Activated naive CD8-positive, alpha-beta T cell treated with anti-CD3 and anti-CD28 coated beads, Interleukin-2, amount 10 ng/mL, durations not matched to agents 7 days and 5 days (primary cell): ENCODE measurements around the gene GLTPD2. TPM values are rescaled to one million over a fixed set of nuclear protein-coding genes. Genes with fewer than 3 reads are reported as not detected.

Source experiments
- ATAC-seq: fragments of 150-1000 bp; cut with Tn5 transposase; one replicate; pipeline ENCODE4 v1.10.0; 2021; ENCODE audit warnings: low read depth, moderate library complexity
- POLR2A ChIA-PET: fragments of 350-600 bp; sonication (Branson Sonifier 250); formaldehyde crosslinking; loops from one replicate; lab custom pipeline; 2021; ENCODE audit warnings: antibody characterized with exemption; lab: Charles Lee
- DNase-seq: peaks from one replicate; pipeline ENCODE4 v3.0.0; 2021
- H3K27ac Mint-ChIP-seq: one replicate; pipeline ENCODE4 v1.8.0; 2022; ENCODE audit warnings: mild to moderate bottlenecking, mixed read lengths
- H3K27me3 Mint-ChIP-seq: one replicate; pipeline ENCODE4 v1.8.0; 2022; ENCODE audit warnings: mild to moderate bottlenecking, moderate library complexity, mixed read lengths
- H3K36me3 Mint-ChIP-seq: one replicate; pipeline ENCODE4 v1.8.0; 2021; ENCODE audit warnings: mild to moderate bottlenecking, mixed read lengths
- H3K4me1 Mint-ChIP-seq: one replicate; pipeline ENCODE4 v1.8.0; 2021; ENCODE audit warnings: mixed read lengths
- H3K4me3 Mint-ChIP-seq: one replicate; pipeline ENCODE4 v1.8.0; 2022; ENCODE audit warnings: mild to moderate bottlenecking, moderate library complexity, mixed read lengths
- H3K9me3 Mint-ChIP-seq: one replicate; pipeline ENCODE4 v1.8.0; 2021; ENCODE audit warnings: mixed read lengths
- total RNA-seq, 2 experiments: library from RNA; stranded (reverse); gene quantifications; one replicate each; pipeline ENCODE4 v1.2.3, GENCODE V29; 2021

GLTPD2 gene
- total RNA-seq, 2 experiments from 2014 or later, result not detected

- H3K4me1 Mint-ChIP-seq, result peaks cover 12% of the 10 kb centered on the region
- ATAC-seq (no peak), DNase-seq (no peak)
- peak overlapping the region; percentile 78 for H3K4me3 Mint-ChIP-seq
- H3K36me3 Mint-ChIP-seq, result peaks cover 9% of the 10 kb centered on the region
- H3K27me3 Mint-ChIP-seq, result no peaks in the 10 kb centered on the region
- POLR2A ChIA-PET, result interaction anchor here (0.6 to 2.7 kb wide), 7 partner anchors 10 to 104 kb away, joined by 3 to 20 read pairs (median 7); partner anchors contain the start of genes C17orf107, GLTPD2 and PSMB6
- no peaks in the 10 kb centered on the region for H3K9me3 Mint-ChIP-seq
- H3K27ac Mint-ChIP-seq, result peak overlapping the region; percentile 25
These were observed 17.7 kb downstream of the GLTPD2 start for GRCh38 chr17:4806456-4806776.

GRCh38 chr17:4806777-4807604 lies 18.2 kb downstream of the GLTPD2 start, which contains the start of gene PLD2:
TSS of gene PLD2 (plus strand) at chr17:4807152. CDS start at chr17:4807773, 621 bp downstream.
- peak; percentile 97 for ATAC-seq
- Mint-ChIP-seq H3K27me3 (no peaks in the 10 kb centered on the region), H3K4me3 (peak within 1 kb of the TSS; percentile 81), H3K4me1 (peaks cover 12% of the 10 kb centered on the region), H3K36me3 (peaks cover 9% of the 10 kb centered on the region), H3K27ac (peak within 1 kb of the TSS; percentile 61), H3K9me3 (no peaks in the 10 kb centered on the region)
- peak; percentile 92 for DNase-seq
- POLR2A ChIA-PET, result interaction anchor here (0.6 to 2.7 kb wide), 10 partner anchors 11 to 104 kb away, joined by 3 to 20 read pairs (median 4); partner anchors contain the start of genes ARRB2, C17orf107, GLTPD2 and MINK1

GRCh38 chr17:4807605-4808377 lies 19.0 kb downstream of the GLTPD2 start:
- Mint-ChIP-seq H3K27me3 (no peaks in the 10 kb centered on the region), H3K27ac (peak overlapping the region; percentile 61), H3K4me1 (peaks cover 12% of the 10 kb centered on the region), H3K4me3 (peak overlapping the region; percentile 81), H3K36me3 (peaks cover 9% of the 10 kb centered on the region), H3K9me3 (no peaks in the 10 kb centered on the region)
- ATAC-seq, result no peak
- POLR2A ChIA-PET, result interaction anchor here (1.1 to 2.7 kb wide), 5 partner anchors 12 to 105 kb away, joined by 3 to 20 read pairs (median 5); partner anchors contain the start of genes ARRB2, GLTPD2, MINK1 and PSMB6
- DNase-seq, result no peak

- DNase-seq (no peak), ATAC-seq (no peak)
- peaks cover 9% of the 10 kb centered on the region for H3K36me3 Mint-ChIP-seq
- H3K9me3 Mint-ChIP-seq, result no peaks in the 10 kb centered on the region
- POLR2A ChIA-PET, result interaction anchor here (1.1 to 2.7 kb wide), 3 partner anchors 12 to 25 kb away, joined by 3 to 20 read pairs (median 17); partner anchors contain the start of genes GLTPD2, MINK1 and PSMB6
- H3K4me3 Mint-ChIP-seq, result peak overlapping the region; percentile 57
- H3K27ac Mint-ChIP-seq, result peak overlapping the region; percentile 56
- H3K27me3 Mint-ChIP-seq, result no peaks in the 10 kb centered on the region
- peaks cover 12% of the 10 kb centered on the region for H3K4me1 Mint-ChIP-seq
These were observed 19.6 kb downstream of the GLTPD2 start for GRCh38 chr17:4808378-4808767.

- Mint-ChIP-seq H3K36me3 (peaks cover 9% of the 10 kb centered on the region), H3K9me3 (no peaks in the 10 kb centered on the region), H3K4me3 (no peak overlapping the region), H3K27me3 (no peaks in the 10 kb centered on the region), H3K4me1 (peaks cover 10% of the 10 kb centered on the region), H3K27ac (no peak overlapping the region)
- ATAC-seq, result no peak
- DNase-seq, result no peak
- POLR2A ChIA-PET, result no interaction called here
These were observed 22.0 kb downstream of the GLTPD2 start for GRCh38 chr17:4810696-4811290.

GRCh38 chr17:4811471-4811870 lies 22.7 kb downstream of the GLTPD2 start:
- Mint-ChIP-seq H3K36me3 (peaks cover 9% of the 10 kb centered on the region), H3K4me3 (no peak overlapping the region), H3K4me1 (peaks cover 5% of the 10 kb centered on the region), H3K27ac (no peak overlapping the region), H3K27me3 (no peaks in the 10 kb centered on the region), H3K9me3 (no peaks in the 10 kb centered on the region)
- ATAC-seq (no peak), DNase-seq (no peak)
- POLR2A ChIA-PET, result no interaction called here

GRCh38 chr17:4812690-4813089 lies 23.9 kb downstream of the GLTPD2 start:
- H3K27ac Mint-ChIP-seq, result peak overlapping the region; percentile 13
- H3K4me1 Mint-ChIP-seq, result peaks cover 2% of the 10 kb centered on the region
- H3K27me3 Mint-ChIP-seq, result no peaks in the 10 kb centered on the region
- H3K36me3 Mint-ChIP-seq, result peaks cover 11% of the 10 kb centered on the region
- no peaks in the 10 kb centered on the region for H3K9me3 Mint-ChIP-seq
- no peak overlapping the region for H3K4me3 Mint-ChIP-seq
- no peak for DNase-seq
- ATAC-seq, result no peak
- POLR2A ChIA-PET, result interaction anchor here (0.7 kb wide), 1 partner anchor 220 kb away, joined by 3 read pairs; no protein-coding TSS in a partner anchor

- no peak overlapping the region for H3K27ac Mint-ChIP-seq
- H3K27me3 Mint-ChIP-seq, result no peaks in the 10 kb centered on the region
- peaks cover 7% of the 10 kb centered on the region for H3K36me3 Mint-ChIP-seq
- H3K4me3 Mint-ChIP-seq, result no peak overlapping the region
- DNase-seq, result no peak
- no peaks in the 10 kb centered on the region for H3K4me1 Mint-ChIP-seq
- no peaks in the 10 kb centered on the region for H3K9me3 Mint-ChIP-seq
- no peak for ATAC-seq
- POLR2A ChIA-PET, result no interaction called here
These were observed 26.4 kb downstream of the GLTPD2 start for GRCh38 chr17:4815043-4815675.

GRCh38 chr17:4816826-4817225 lies 28.1 kb downstream of the GLTPD2 start:
- Mint-ChIP-seq H3K27me3 (no peaks in the 10 kb centered on the region), H3K4me1 (no peaks in the 10 kb centered on the region), H3K4me3 (no peak overlapping the region), H3K27ac (no peak overlapping the region), H3K9me3 (no peaks in the 10 kb centered on the region), H3K36me3 (peaks cover 4% of the 10 kb centered on the region)
- POLR2A ChIA-PET, result no interaction called here
- ATAC-seq, result no peak
- no peak for DNase-seq

- POLR2A ChIA-PET, result no interaction called here
- ATAC-seq, result no peak
- no peak for DNase-seq
- Mint-ChIP-seq H3K27me3 (no peaks in the 10 kb centered on the region), H3K9me3 (no peaks in the 10 kb centered on the region), H3K27ac (no peak overlapping the region), H3K4me3 (no peak overlapping the region), H3K4me1 (no peaks in the 10 kb centered on the region), H3K36me3 (peaks cover 4% of the 10 kb centered on the region)
These were observed 29.5 kb downstream of the GLTPD2 start for GRCh38 chr17:4818276-4818675.

GRCh38 chr17:4822835-4823234 lies 34.1 kb downstream of the GLTPD2 start:
- Mint-ChIP-seq H3K4me3 (no peak overlapping the region), H3K36me3 (peaks cover 1% of the 10 kb centered on the region), H3K9me3 (no peaks in the 10 kb centered on the region), H3K27me3 (no peaks in the 10 kb centered on the region), H3K27ac (no peak overlapping the region), H3K4me1 (no peaks in the 10 kb centered on the region)
- no peak for DNase-seq
- ATAC-seq, result no peak
- POLR2A ChIA-PET, result interaction anchor here (0.7 kb wide), 1 partner anchor 60 kb away, joined by 4 read pairs; no protein-coding TSS in a partner anchor

- Mint-ChIP-seq H3K36me3 (peaks cover 1% of the 10 kb centered on the region), H3K27ac (no peak overlapping the region), H3K4me1 (no peaks in the 10 kb centered on the region), H3K9me3 (no peaks in the 10 kb centered on the region), H3K27me3 (no peaks in the 10 kb centered on the region), H3K4me3 (no peak overlapping the region)
- POLR2A ChIA-PET, result no interaction called here
- ATAC-seq (no peak), DNase-seq (no peak)
These were observed 34.8 kb downstream of the GLTPD2 start for GRCh38 chr17:4823373-4824089.
